ENCODE measurements around the gene SYT12. TPM values are rescaled to one million over a fixed set of nuclear protein-coding genes. Genes with fewer than 3 reads are reported as not detected.
"Not testable (repeated sequence)": the region's sequence is repeated elsewhere in the genome, so short reads cannot be mapped to it uniquely, and the experiment has no call there.

The SYT12 gene
- polyA plus RNA-seq, 3 donors = not detected

DNA sequence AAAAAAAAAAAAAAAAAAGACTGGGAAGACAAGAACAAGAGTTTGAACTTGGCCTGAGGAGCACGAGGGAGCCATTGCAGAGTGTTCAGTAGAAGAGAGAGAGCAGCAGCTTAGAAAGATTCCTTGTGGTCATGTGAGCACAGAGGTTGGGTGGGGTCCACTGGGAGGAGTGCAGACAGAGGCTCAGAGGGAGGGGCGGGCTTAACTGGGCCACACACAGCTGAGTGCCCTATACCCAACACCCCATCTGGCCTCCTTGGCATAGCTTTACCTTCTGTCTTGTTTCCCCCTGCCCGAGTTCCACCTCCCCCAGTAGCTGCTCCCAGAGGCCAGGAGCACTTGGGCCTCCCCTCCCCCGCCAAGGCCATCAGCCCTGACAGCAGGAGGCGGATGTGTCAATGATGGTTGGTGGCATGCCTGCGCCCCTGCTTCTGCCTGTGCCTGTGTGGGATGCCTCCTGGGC, 35.7 kb upstream of the SYT12 start:
- H3K79me2 ChIP-seq (ENCODE audit: insufficient read depth, low read length) = no peaks in the 10 kb centered on the region
- Mint-ChIP-seq H3K4me3 (no peak overlapping the region), H3K36me3 (peaks cover 0 to 2% of the 10 kb centered on the region in 2 donors), H3K27ac (no peak overlapping the region), H3K9me3 (peaks cover 0 to 2% (median 0%) of the 10 kb centered on the region in 7 donors), H3K27me3 (ENCODE audit: low read depth in 3 of 3) (peaks cover 28 to 30% (median 29%) of the 10 kb centered on the region in 3 donors), H3K4me1 (peaks cover 7% of the 10 kb centered on the region)
- H3K27me3 ChIP-seq (ENCODE audit: control insufficient read depth in 2 of 2, insufficient read depth in 2 of 2, low read length in 2 of 2) = peaks cover 0 to 9% of the 10 kb centered on the region in 2 donors
- H3K9ac ChIP-seq (ENCODE audit: insufficient read depth, low read length, poor library complexity, severe bottlenecking) = no peak overlapping the region
- 100% methylated on average over 1 of the region's 6 CpGs for WGBS (ENCODE audit: insufficient coverage)
- H3K9me3 ChIP-seq (replicated peaks in 1 of 2; ENCODE audit: control insufficient read depth in 1 of 2, insufficient read depth in 1 of 2, low read length in 2 of 2) = no peaks in the 10 kb centered on the region
- no peak overlapping the region for H3K4me2 ChIP-seq (replicated peaks; ENCODE audit: extremely low read depth, low read length, poor library complexity, severe bottlenecking)
- H3K4me3 ChIP-seq (replicated peaks in 1 of 3; ENCODE audit: low read depth in 2 of 3, low read length in 3 of 3) = no peak overlapping the region
- no peak overlapping the region for H2AFZ ChIP-seq (ENCODE audit: insufficient read depth, low read depth, low read length, poor library complexity, severe bottlenecking)
- H4K20me1 ChIP-seq (ENCODE audit: insufficient read depth, low read length) = no peaks in the 10 kb centered on the region
- TF ChIP-seq, protein P1, sequence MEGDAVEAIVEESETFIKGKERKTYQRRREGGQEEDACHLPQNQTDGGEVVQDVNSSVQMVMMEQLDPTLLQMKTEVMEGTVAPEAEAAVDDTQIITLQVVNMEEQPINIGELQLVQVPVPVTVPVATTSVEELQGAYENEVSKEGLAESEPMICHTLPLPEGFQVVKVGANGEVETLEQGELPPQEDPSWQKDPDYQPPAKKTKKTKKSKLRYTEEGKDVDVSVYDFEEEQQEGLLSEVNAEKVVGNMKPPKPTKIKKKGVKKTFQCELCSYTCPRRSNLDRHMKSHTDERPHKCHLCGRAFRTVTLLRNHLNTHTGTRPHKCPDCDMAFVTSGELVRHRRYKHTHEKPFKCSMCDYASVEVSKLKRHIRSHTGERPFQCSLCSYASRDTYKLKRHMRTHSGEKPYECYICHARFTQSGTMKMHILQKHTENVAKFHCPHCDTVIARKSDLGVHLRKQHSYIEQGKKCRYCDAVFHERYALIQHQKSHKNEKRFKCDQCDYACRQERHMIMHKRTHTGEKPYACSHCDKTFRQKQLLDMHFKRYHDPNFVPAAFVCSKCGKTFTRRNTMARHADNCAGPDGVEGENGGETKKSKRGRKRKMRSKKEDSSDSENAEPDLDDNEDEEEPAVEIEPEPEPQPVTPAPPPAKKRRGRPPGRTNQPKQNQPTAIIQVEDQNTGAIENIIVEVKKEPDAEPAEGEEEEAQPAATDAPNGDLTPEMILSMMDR (IDR thresholded peaks at IDR 0.05) = no peak
- no peak overlapping the region for H3K27ac ChIP-seq (ENCODE audit: low read depth in 1 of 2, low read length in 2 of 2)
- peaks cover 2 to 5% of the 10 kb centered on the region in 2 donors for H3K4me1 ChIP-seq (ENCODE audit: control insufficient read depth in 1 of 2, insufficient read depth in 2 of 2, low read length in 2 of 2)
- no peak for DNase-seq
- intact Hi-C loops (cut with micrococcal nuclease) = no loop called here
- H3K36me3 ChIP-seq (replicated peaks in 1 of 2; ENCODE audit: control insufficient read depth in 1 of 2, insufficient read depth in 2 of 2, low read length in 2 of 2) = no peaks in the 10 kb centered on the region

DNA sequence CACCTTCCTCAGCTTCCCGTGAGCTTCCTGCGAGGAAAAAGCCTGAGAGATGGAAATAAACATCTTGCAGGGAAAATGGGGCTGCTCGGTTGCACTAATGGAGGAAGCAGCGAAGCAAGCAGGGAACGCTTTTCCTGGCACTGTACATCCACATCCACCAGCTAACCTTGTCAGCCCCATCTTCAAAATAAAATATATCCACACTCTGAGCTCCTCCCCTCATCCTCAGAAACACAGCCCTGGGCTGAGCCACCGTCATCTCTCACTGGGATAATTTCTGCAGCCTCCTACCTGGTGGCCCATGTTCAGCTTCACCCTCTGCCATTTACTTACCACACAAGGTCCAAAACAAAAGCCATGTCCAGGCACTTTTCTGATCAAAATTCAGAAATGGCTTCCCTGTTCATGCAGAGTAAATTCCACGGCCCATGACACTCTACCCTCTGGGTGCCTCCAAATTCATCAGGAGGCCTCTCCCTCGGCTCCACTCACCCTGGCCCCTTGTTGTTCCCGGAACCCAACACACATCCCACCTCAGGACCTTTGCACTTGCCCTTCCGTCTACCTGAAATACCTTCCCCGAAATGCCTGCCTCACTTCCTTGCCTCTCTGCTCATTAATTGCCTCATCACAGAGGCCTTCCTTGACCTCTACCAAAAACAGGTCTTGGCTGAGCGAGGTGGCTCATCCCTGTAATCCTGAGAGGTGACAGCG, 34.9 kb upstream of the SYT12 start:
- TF ChIP-seq, protein P1 (IDR thresholded peaks at IDR 0.05) = no peak
- no peak overlapping the region for H3K27ac ChIP-seq (ENCODE audit: low read depth in 1 of 2, low read length in 2 of 2)
- intact Hi-C loops (cut with micrococcal nuclease) = no loop called here
- no peaks in the 10 kb centered on the region for H3K4me1 ChIP-seq (ENCODE audit: control insufficient read depth in 1 of 2, insufficient read depth in 2 of 2, low read length in 2 of 2)
- peaks cover 2% of the 10 kb centered on the region for H3K4me1 Mint-ChIP-seq
- H3K36me3 ChIP-seq (replicated peaks in 1 of 2; ENCODE audit: control insufficient read depth in 1 of 2, insufficient read depth in 2 of 2, low read length in 2 of 2) = no peaks in the 10 kb centered on the region
- no peak for DNase-seq
- H3K79me2 ChIP-seq (ENCODE audit: insufficient read depth, low read length) = no peaks in the 10 kb centered on the region
- no peak overlapping the region for H2AFZ ChIP-seq (ENCODE audit: insufficient read depth, low read depth, low read length, poor library complexity, severe bottlenecking)
- H3K4me3 Mint-ChIP-seq = no peak overlapping the region
- H3K9me3 ChIP-seq (replicated peaks in 1 of 2; ENCODE audit: control insufficient read depth in 1 of 2, insufficient read depth in 1 of 2, low read length in 2 of 2) = no peaks in the 10 kb centered on the region
- H3K9ac ChIP-seq (ENCODE audit: insufficient read depth, low read length, poor library complexity, severe bottlenecking) = no peak overlapping the region
- no peaks in the 10 kb centered on the region for H3K36me3 Mint-ChIP-seq
- no peak overlapping the region for H3K4me2 ChIP-seq (replicated peaks; ENCODE audit: extremely low read depth, low read length, poor library complexity, severe bottlenecking)
- H3K27me3 ChIP-seq (ENCODE audit: control insufficient read depth in 2 of 2, insufficient read depth in 2 of 2, low read length in 2 of 2) = peaks cover 0 to 11% of the 10 kb centered on the region in 2 donors
- peaks cover 25 to 35% (median 33%) of the 10 kb centered on the region in 3 donors for H3K27me3 Mint-ChIP-seq (ENCODE audit: low read depth in 3 of 3)
- H3K27ac Mint-ChIP-seq = no peak overlapping the region
- no peak overlapping the region for H3K4me3 ChIP-seq (replicated peaks in 1 of 3; ENCODE audit: low read depth in 2 of 3, low read length in 3 of 3)
- 80% methylated on average over 11 of the region's 13 CpGs for WGBS (ENCODE audit: insufficient coverage)
- no peaks in the 10 kb centered on the region for H3K9me3 Mint-ChIP-seq
- no peaks in the 10 kb centered on the region for H4K20me1 ChIP-seq (ENCODE audit: insufficient read depth, low read length)

DNA sequence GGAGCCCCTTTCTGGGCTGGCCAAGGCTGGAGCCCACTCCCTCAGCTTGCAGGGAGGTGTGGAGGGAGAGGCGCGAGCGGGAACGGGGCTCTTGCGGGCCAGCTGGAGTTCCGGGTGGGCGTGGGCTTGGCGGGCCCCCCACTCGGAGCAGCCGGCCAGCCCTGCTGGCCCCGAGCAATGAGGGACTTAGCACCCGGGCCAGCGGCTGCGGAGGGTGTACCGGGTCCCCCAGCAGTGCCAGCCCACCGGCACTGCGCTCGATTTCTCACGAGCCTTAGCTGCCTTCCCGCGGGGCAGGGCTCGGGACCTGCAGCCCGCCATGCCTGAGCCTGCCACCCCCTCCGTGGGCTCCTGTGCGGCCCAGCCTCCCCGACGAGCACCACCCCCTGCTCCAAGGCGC, 34.2 kb upstream of the SYT12 start:
- H3K79me2 ChIP-seq (ENCODE audit: insufficient read depth, low read length); H3K27ac Mint-ChIP-seq; H3K4me3 ChIP-seq (replicated peaks in 1 of 3; ENCODE audit: low read depth in 2 of 3, low read length in 3 of 3); DNase-seq; H3K9ac ChIP-seq (ENCODE audit: insufficient read depth, low read length, poor library complexity, severe bottlenecking); H3K36me3 ChIP-seq (replicated peaks in 1 of 2; ENCODE audit: control insufficient read depth in 1 of 2, insufficient read depth in 2 of 2, low read length in 2 of 2); H3K4me1 Mint-ChIP-seq; H2AFZ ChIP-seq (ENCODE audit: insufficient read depth, low read depth, low read length, poor library complexity, severe bottlenecking); H3K27me3 ChIP-seq (ENCODE audit: control insufficient read depth in 2 of 2, insufficient read depth in 2 of 2, low read length in 2 of 2); H3K4me3 Mint-ChIP-seq; H3K9me3 ChIP-seq (replicated peaks in 1 of 2; ENCODE audit: control insufficient read depth in 1 of 2, insufficient read depth in 1 of 2, low read length in 2 of 2); H4K20me1 ChIP-seq (ENCODE audit: insufficient read depth, low read length); H3K4me2 ChIP-seq (replicated peaks; ENCODE audit: extremely low read depth, low read length, poor library complexity, severe bottlenecking); intact Hi-C loops (cut with micrococcal nuclease); H3K36me3 Mint-ChIP-seq; H3K9me3 Mint-ChIP-seq; H3K27ac ChIP-seq (ENCODE audit: low read depth in 1 of 2, low read length in 2 of 2); H3K4me1 ChIP-seq (ENCODE audit: control insufficient read depth in 1 of 2, insufficient read depth in 2 of 2, low read length in 2 of 2): not testable (repeated sequence)
- 98% methylated on average over 24 of the region's 28 CpGs for WGBS (ENCODE audit: insufficient coverage)
- peaks cover 20 to 37% (median 33%) of the 10 kb centered on the region in 3 donors for H3K27me3 Mint-ChIP-seq (ENCODE audit: low read depth in 3 of 3)
